Nephron progenitor cell (in vitro differentiated cells): Measurements from ENCODE around the gene PSMG4.
A peak's percentile ranks its signal among the peaks of the same experiment; 100 is the strongest.

Experiments
- DNase-seq: peaks from one replicate; pipeline ENCODE4 v3.0.0; 2021
- H3K27ac Mint-ChIP-seq: 2 replicates; pipeline ENCODE4 v1.8.0; 2021; ENCODE audit warnings: mild to moderate bottlenecking, moderate library complexity, mixed read lengths
- H3K27me3 Mint-ChIP-seq: 2 replicates; pipeline ENCODE4 v1.8.0; 2021; ENCODE audit warnings: mild to moderate bottlenecking, low read depth, mixed read lengths; ENCODE audit not compliant: poor library complexity
- H3K36me3 Mint-ChIP-seq: 2 replicates; pipeline ENCODE4 v1.8.0; 2021; ENCODE audit warnings: low read depth, mixed read lengths
- H3K4me1 Mint-ChIP-seq: 2 replicates; pipeline ENCODE4 v1.8.0; 2021; ENCODE audit warnings: mixed read lengths
- H3K4me3 Mint-ChIP-seq: 2 replicates; pipeline ENCODE4 v1.8.0; 2021; ENCODE audit warnings: mild to moderate bottlenecking, moderate library complexity, mixed read lengths
- H3K9me3 Mint-ChIP-seq: 2 replicates; pipeline ENCODE4 v1.8.0; 2021; ENCODE audit warnings: mild to moderate bottlenecking, moderate library complexity, mixed read lengths
- TF ChIP-seq, protein P1 (sequence below): fragments of 200-600 bp; sonication (generic); IDR thresholded peaks from 2 replicates; pipeline ENCODE4 v1.5.0; 2021; ENCODE audit warnings: antibody characterized with exemption

Gene PSMG4

GRCh38 chr6:3231247-3232016 is 27.3 kb upstream of the PSMG4 start:
- H3K27me3 Mint-ChIP-seq, result peaks cover 17% of the 10 kb centered on the region
- no peaks in the 10 kb centered on the region for H3K9me3 Mint-ChIP-seq
- peak overlapping the region; percentile 94 for H3K27ac Mint-ChIP-seq
- H3K4me1 Mint-ChIP-seq, result peaks cover 73% of the 10 kb centered on the region
- DNase-seq, result peak; percentile 85
- TF ChIP-seq, protein P1, sequence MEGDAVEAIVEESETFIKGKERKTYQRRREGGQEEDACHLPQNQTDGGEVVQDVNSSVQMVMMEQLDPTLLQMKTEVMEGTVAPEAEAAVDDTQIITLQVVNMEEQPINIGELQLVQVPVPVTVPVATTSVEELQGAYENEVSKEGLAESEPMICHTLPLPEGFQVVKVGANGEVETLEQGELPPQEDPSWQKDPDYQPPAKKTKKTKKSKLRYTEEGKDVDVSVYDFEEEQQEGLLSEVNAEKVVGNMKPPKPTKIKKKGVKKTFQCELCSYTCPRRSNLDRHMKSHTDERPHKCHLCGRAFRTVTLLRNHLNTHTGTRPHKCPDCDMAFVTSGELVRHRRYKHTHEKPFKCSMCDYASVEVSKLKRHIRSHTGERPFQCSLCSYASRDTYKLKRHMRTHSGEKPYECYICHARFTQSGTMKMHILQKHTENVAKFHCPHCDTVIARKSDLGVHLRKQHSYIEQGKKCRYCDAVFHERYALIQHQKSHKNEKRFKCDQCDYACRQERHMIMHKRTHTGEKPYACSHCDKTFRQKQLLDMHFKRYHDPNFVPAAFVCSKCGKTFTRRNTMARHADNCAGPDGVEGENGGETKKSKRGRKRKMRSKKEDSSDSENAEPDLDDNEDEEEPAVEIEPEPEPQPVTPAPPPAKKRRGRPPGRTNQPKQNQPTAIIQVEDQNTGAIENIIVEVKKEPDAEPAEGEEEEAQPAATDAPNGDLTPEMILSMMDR, result no peak
- H3K36me3 Mint-ChIP-seq, result no peaks in the 10 kb centered on the region
- peak overlapping the region; percentile 94 for H3K4me3 Mint-ChIP-seq

DNA sequence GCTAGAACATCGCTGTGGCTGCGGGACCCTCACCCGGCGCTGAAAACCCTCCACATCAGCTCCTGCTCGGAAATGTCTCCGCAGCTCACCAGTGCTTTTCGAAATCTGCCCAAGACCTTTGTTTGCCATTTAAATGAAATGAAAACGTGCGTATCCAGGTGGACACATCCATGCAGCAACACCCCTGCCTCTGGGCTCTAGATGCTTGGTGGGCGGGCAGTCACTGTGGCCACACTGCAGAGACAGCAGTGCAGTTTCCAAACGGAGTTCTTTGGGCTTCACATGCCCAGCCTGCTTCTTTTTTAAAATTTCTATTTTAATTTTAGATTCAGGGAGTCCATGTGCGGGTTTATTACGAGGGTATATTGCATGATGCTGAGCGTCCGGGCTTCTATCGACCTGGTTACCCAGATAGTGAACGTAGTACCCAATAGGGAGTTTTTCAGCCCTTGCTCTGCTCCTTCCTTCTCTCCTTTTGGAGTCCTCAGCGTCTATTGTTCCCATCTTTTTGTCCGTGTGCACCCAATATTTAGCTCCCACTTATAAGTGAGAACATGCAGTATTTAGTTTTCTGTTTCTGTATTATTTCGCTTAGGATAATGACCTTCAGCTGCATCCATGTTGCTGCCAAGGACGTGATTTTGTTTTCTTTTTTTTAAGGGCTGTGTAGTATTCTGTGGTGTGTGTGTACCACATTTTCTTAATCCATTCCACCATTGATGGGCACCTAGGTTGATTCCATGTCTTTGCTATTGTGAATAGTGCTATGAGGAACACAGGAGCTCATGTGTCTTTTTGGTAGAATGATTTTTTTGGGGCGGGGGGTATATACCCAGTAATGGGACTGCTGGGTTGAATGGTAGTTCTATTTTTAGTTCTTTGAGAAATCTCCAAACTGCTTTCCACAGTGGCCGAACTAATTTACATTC is 26.5 kb upstream of the PSMG4 start:
- H3K27me3 Mint-ChIP-seq, result peaks cover 17% of the 10 kb centered on the region

GRCh38 chr6:3233321-3233720 is 25.4 kb upstream of the PSMG4 start:
- Mint-ChIP-seq H3K9me3 (no peaks in the 10 kb centered on the region), H3K4me3 (peak overlapping the region; percentile 94), H3K27me3 (peaks cover 17% of the 10 kb centered on the region), H3K27ac (no peak overlapping the region), H3K36me3 (no peaks in the 10 kb centered on the region), H3K4me1 (peaks cover 86% of the 10 kb centered on the region)
- DNase-seq, result no peak
- TF ChIP-seq, protein P1, result no peak

More for the DNA sequence above, 26.5 kb upstream of the PSMG4 start:
- H3K27ac Mint-ChIP-seq, result no peak overlapping the region
- peaks cover 76% of the 10 kb centered on the region for H3K4me1 Mint-ChIP-seq
- DNase-seq, result no peak
- no peaks in the 10 kb centered on the region for H3K36me3 Mint-ChIP-seq
- peak overlapping the region; percentile 94 for H3K4me3 Mint-ChIP-seq
- no peaks in the 10 kb centered on the region for H3K9me3 Mint-ChIP-seq
- TF ChIP-seq, protein P1, result no peak

DNA sequence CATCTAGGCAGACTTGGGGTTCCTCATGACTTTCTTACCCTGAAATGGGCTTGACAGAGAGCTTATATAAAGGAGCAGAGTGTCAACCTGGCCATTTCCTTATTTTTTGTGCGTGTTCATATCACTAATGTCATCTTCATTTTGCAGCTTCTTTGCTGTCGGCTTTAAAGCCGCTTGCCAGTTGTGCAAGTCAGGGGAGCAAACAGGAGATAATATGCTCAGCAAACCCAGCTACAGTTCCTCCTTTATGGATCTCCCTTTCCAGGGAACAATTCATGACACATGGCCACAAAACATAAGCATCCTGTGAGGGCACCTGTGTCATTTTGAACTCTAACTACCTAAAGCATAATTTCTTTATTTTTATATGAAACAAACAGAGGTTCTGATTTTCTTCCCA is 24.8 kb upstream of the PSMG4 start:
- no peak overlapping the region for H3K27ac Mint-ChIP-seq
- no peaks in the 10 kb centered on the region for H3K9me3 Mint-ChIP-seq
- no peak for DNase-seq
- peaks cover 82% of the 10 kb centered on the region for H3K4me1 Mint-ChIP-seq
- H3K27me3 Mint-ChIP-seq, result peaks cover 17% of the 10 kb centered on the region
- no peaks in the 10 kb centered on the region for H3K36me3 Mint-ChIP-seq
- TF ChIP-seq, protein P1, result no peak
- H3K4me3 Mint-ChIP-seq, result no peak overlapping the region

DNA sequence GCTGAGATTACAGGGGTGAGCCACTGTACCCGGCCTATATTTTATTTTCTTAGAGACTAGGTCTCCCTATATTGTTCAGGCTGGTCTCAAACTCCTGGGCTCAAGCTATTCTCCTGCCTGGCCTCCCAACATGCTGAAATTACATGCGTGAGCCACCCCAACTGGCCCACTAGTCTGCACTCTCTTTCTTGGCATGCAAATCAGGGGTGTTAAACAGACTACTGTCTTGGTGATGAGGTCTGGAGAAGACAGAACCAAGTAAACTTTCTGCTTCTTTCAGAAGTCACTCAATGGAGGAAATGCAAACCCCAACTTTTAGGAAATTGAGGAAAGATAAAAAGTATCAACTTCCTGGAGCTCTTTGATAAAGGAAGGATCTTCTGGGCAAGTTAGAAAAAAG is 23.3 kb upstream of the PSMG4 start:
- Mint-ChIP-seq H3K27me3 (peaks cover 7% of the 10 kb centered on the region), H3K36me3 (no peaks in the 10 kb centered on the region), H3K4me3 (no peak overlapping the region), H3K27ac (no peak overlapping the region), H3K9me3 (no peaks in the 10 kb centered on the region), H3K4me1 (peaks cover 80% of the 10 kb centered on the region)
- TF ChIP-seq, protein P1, result no peak
- no peak for DNase-seq
